ENCODE measurements around the gene GPR3.
"Not testable (repeated sequence)": the region's sequence is repeated elsewhere in the genome, so short reads cannot be mapped to it uniquely, and the experiment has no call there.

- not testable (repeated sequence) for TF ChIP-seq CTCF (conservative IDR thresholded peaks at IDR 0.05); EZH2 (IDR thresholded peaks at IDR 0.05; ENCODE audit: low read depth)
Observed at GRCh38 chr1:27405598-27406361, 13.4 kb downstream of the GPR3 start.
